CD4-positive, CD25-positive, alpha-beta regulatory T cell (primary cell): ENCODE results near the gene RPL37A. TPM values are rescaled to one million over a fixed set of nuclear protein-coding genes. Genes with fewer than 3 reads are reported as not detected.

Source experiments
- ATAC-seq, 2 donors: fragments of 150-1000 bp; cut with Tn5 transposase; one replicate each; pipeline ENCODE4 v1.10.0; 2021; ENCODE audit warnings: low read depth in 2 of 2, moderate number of reproducible peaks in 2 of 2, moderate library complexity in 1 of 2
- DNase-seq, 3 donors: peaks; one replicate each; pipeline versions ENCODE4 v3.0.0 to v3.0.0-alpha.2; 2012 to 2022; ENCODE audit warnings: mixed read lengths in 1 of 3
- H3K27ac ChIP-seq: one replicate; pipeline ENCODE4 v1.7.0; 2013; ENCODE audit warnings: mild to moderate bottlenecking, low read length; ENCODE audit not compliant: insufficient read depth, poor library complexity, severe bottlenecking
- H3K27me3 ChIP-seq: one replicate; pipeline ENCODE4 v1.7.0; 2013; ENCODE audit warnings: low read length; ENCODE audit not compliant: control insufficient read depth, insufficient read depth
- H3K36me3 ChIP-seq: one replicate; pipeline ENCODE4 v1.7.0; 2013; ENCODE audit warnings: mild to moderate bottlenecking, low read length, moderate library complexity; ENCODE audit not compliant: control insufficient read depth, insufficient read depth
- H3K4me1 ChIP-seq: 2 replicates; pipeline ENCODE4 v1.7.0; 2013; ENCODE audit warnings: mild to moderate bottlenecking, low read length; ENCODE audit not compliant: insufficient read depth, control insufficient read depth, poor library complexity, severe bottlenecking
- H3K4me3 ChIP-seq: one replicate; pipeline ENCODE4 v1.7.0; 2013; ENCODE audit warnings: low read depth, mild to moderate bottlenecking, low read length, moderate library complexity
- H3K9me3 ChIP-seq, 2 experiments: 1 replicate in 1 of 2; 2 replicates in 1 of 2; pipeline ENCODE4 v1.7.0; 2013; ENCODE audit warnings: low read length in 2 of 2, mild to moderate bottlenecking in 1 of 2, moderate library complexity in 1 of 2; ENCODE audit not compliant: control insufficient read depth in 2 of 2
- H3K27ac Mint-ChIP-seq, 3 donors: one replicate each; pipeline ENCODE4 v1.8.0; 2020 to 2022; ENCODE audit warnings: mild to moderate bottlenecking in 3 of 3, mixed read lengths in 3 of 3, moderate library complexity in 2 of 3
- H3K27me3 Mint-ChIP-seq: one replicate; pipeline ENCODE4 v1.8.0; 2022; ENCODE audit warnings: mild to moderate bottlenecking, mixed read lengths
- H3K36me3 Mint-ChIP-seq: one replicate; pipeline ENCODE4 v1.8.0; 2020; ENCODE audit warnings: mixed read lengths
- H3K4me1 Mint-ChIP-seq, 4 donors: one replicate each; pipeline ENCODE4 v1.8.0; 2020 to 2022; ENCODE audit warnings: mixed read lengths in 4 of 4, mild to moderate bottlenecking in 1 of 4
- H3K4me3 Mint-ChIP-seq, 4 donors: one replicate each; pipeline ENCODE4 v1.8.0; 2020 to 2022; ENCODE audit warnings: mild to moderate bottlenecking in 4 of 4, mixed read lengths in 4 of 4, moderate library complexity in 3 of 4
- H3K9me3 Mint-ChIP-seq, 7 donors: one replicate each; pipeline ENCODE4 v1.8.0; 2020 to 2022; ENCODE audit warnings: mixed read lengths in 7 of 7, mild to moderate bottlenecking in 3 of 7, moderate library complexity in 2 of 7
- polyA plus RNA-seq, 4 donors: library from polyadenylated mRNA; unstranded; fragments of 300-500 nt; fragmentation: Illumina TruSeq; gene quantifications; one replicate each; pipeline ENCODE4 v1.2.3, GENCODE V29; 2021
- total RNA-seq: library from RNA; stranded (reverse); gene quantifications from one replicate; pipeline ENCODE4 v1.2.3, GENCODE V29; 2022

The RPL37A gene
- total and polyA plus RNA-seq, 5 donors from 2014 or later = 2,531 to 4,158 (median 3,408) TPM

DNA sequence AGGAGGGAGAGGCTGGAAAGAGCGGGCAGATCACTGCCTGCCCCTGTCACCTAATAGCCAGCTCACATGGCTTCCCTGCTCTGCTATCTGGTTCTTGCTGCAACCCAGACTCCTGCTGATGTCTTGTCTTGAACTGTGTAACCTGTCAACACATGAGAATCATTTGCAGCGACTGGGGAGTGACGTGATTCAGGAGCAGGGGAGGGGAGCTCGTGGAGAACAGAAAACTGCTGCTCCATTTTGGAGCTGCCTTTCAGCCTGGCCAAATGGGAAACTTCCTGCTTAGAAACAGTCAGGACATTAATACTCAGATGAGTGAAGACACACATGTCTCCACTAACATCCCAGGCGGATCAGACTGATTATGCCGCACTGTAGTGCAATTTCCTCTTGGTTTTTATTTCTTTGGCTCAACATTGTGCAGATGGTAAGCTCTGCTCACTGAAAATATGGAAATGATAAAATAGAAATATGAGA lies 38.1 kb downstream of the RPL37A start:
- DNase-seq = no peak
- ATAC-seq = no peak
- Mint-ChIP-seq H3K9me3 (no peaks in the 10 kb centered on the region), H3K4me1 (peaks cover 0 to 3% (median 0%) of the 10 kb centered on the region in 4 donors), H3K4me3 (no peak overlapping the region), H3K36me3 (no peaks in the 10 kb centered on the region), H3K27me3 (peaks cover 11% of the 10 kb centered on the region), H3K27ac (no peak overlapping the region)
- Histone ChIP-seq H3K9me3 (no peaks in the 10 kb centered on the region), H3K4me3 (no peak overlapping the region), H3K27ac (no peak overlapping the region), H3K4me1 (no peaks in the 10 kb centered on the region), H3K36me3 (no peaks in the 10 kb centered on the region), H3K27me3 (peaks cover 2% of the 10 kb centered on the region)

DNA sequence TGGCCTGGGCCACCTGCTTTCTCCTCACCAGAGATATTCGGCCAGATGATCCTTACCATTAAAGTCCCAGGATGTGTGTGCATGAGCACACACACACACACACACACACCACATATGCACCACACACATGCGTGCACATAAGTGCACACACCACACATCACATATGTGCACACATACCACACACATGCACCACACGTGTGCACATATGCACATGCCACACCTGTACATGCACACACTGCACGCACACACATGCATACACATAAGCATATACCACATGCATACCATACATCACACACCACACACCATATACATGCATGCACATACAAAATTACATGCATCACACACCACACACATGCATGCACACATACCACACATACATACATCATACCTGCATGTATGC lies 38.7 kb downstream of the RPL37A start:
- Histone ChIP-seq H3K9me3 (no peaks in the 10 kb centered on the region), H3K27ac (no peak overlapping the region), H3K4me3 (no peak overlapping the region), H3K4me1 (no peaks in the 10 kb centered on the region), H3K36me3 (no peaks in the 10 kb centered on the region), H3K27me3 (peaks cover 2% of the 10 kb centered on the region)
- Mint-ChIP-seq H3K9me3 (no peaks in the 10 kb centered on the region), H3K4me1 (peaks cover 0 to 3% (median 0%) of the 10 kb centered on the region in 4 donors), H3K27me3 (peaks cover 7% of the 10 kb centered on the region), H3K4me3 (no peak overlapping the region), H3K36me3 (no peaks in the 10 kb centered on the region), H3K27ac (no peak overlapping the region)
- ATAC-seq (no peak), DNase-seq (no peak)

DNA sequence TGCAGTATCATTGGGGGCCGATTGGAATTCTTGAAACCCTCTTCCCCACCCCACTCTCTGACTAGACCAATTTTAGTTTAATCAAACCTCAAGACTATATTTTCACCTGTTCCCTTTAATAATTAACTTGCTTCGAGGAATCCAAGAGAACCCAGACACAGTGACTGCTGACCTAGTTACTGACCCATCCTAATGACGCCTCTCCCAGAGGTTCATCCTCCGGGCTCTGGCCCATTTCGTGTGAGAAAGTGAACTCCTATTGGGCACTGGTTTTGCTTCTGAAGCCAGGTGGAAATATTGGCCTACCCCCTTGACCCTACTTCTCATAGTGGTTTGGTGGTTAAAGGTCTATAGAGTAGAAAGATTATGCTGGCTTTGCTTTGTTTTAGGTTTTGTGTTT lies 39.9 kb downstream of the RPL37A start:
- no peak overlapping the region for H3K4me3 Mint-ChIP-seq

DNA sequence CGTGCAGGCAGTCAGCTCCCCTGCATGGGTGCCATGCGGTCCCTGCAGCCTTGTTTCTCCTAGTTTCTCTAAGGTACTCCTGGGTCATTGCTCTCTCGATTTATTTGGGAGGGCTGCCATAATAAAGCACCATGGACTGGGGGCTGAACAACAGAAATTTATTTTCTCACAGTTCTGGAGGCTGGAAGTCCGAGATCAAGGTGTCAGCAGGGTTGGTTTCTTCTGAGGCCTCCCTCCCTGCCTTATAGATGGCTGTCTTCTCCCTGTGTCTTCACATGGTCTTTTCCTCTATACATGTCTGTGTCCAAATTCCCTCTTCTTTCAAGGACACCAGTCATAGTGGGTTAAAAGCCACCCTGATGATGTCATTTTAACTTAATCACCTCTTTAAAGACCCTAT lies 40.5 kb downstream of the RPL37A start:
- H3K4me3 Mint-ChIP-seq = no peak overlapping the region
- Histone ChIP-seq H3K36me3 (no peaks in the 10 kb centered on the region), H3K27me3 (peaks cover 2% of the 10 kb centered on the region), H3K27ac (no peak overlapping the region), H3K4me3 (no peak overlapping the region), H3K4me1 (no peaks in the 10 kb centered on the region), H3K9me3 (no peaks in the 10 kb centered on the region)
- H3K36me3 Mint-ChIP-seq = no peaks in the 10 kb centered on the region
- ATAC-seq (no peak), DNase-seq (no peak)
- H3K27me3 Mint-ChIP-seq = peaks cover 7% of the 10 kb centered on the region
- H3K9me3 Mint-ChIP-seq = no peaks in the 10 kb centered on the region
- H3K27ac Mint-ChIP-seq = no peak overlapping the region
- H3K4me1 Mint-ChIP-seq = peaks cover 0 to 3% (median 0%) of the 10 kb centered on the region in 4 donors

More for the DNA sequence above, 39.9 kb downstream of the RPL37A start:
- Histone ChIP-seq H3K9me3 (no peaks in the 10 kb centered on the region), H3K36me3 (no peaks in the 10 kb centered on the region), H3K4me1 (no peaks in the 10 kb centered on the region), H3K27ac (no peak overlapping the region), H3K27me3 (peaks cover 2% of the 10 kb centered on the region), H3K4me3 (no peak overlapping the region)
- H3K36me3 Mint-ChIP-seq = no peaks in the 10 kb centered on the region
- ATAC-seq (no peak), DNase-seq (no peak)
- H3K9me3 Mint-ChIP-seq = no peaks in the 10 kb centered on the region
- H3K27me3 Mint-ChIP-seq = peaks cover 7% of the 10 kb centered on the region
- no peak overlapping the region for H3K27ac Mint-ChIP-seq
- H3K4me1 Mint-ChIP-seq = peaks cover 0 to 3% (median 0%) of the 10 kb centered on the region in 4 donors

DNA sequence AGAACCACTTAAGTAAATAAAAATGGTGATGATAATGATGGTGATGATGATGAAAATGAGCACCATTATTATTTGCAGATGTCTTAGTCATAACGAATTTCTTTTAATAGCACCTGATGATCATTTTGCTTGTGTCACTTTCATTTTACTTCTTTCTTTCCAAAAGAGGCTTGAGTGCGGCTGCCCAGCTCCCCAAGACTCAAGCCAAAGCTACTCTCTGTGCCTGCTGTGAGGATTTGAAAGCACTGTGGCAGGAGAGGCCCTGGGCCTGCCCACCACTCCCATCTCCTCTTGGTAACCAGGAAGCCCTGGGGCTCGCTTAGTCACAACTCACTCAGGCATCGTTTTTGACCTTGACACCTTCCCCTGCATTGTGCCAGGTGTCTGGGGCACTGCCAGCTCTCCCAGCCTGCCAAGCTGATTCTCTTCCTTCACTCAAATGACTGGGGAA lies 41.2 kb downstream of the RPL37A start:
- Mint-ChIP-seq H3K4me3 (no peak overlapping the region), H3K27ac (no peak overlapping the region), H3K36me3 (no peaks in the 10 kb centered on the region), H3K9me3 (no peaks in the 10 kb centered on the region), H3K4me1 (peaks cover 0 to 3% (median 0%) of the 10 kb centered on the region in 4 donors), H3K27me3 (peaks cover 2% of the 10 kb centered on the region)
- Histone ChIP-seq H3K36me3 (no peaks in the 10 kb centered on the region), H3K4me1 (no peaks in the 10 kb centered on the region), H3K9me3 (no peaks in the 10 kb centered on the region), H3K27me3 (peaks cover 2% of the 10 kb centered on the region), H3K27ac (no peak overlapping the region), H3K4me3 (no peak overlapping the region)
- no peak for ATAC-seq
- no peak for DNase-seq

DNA sequence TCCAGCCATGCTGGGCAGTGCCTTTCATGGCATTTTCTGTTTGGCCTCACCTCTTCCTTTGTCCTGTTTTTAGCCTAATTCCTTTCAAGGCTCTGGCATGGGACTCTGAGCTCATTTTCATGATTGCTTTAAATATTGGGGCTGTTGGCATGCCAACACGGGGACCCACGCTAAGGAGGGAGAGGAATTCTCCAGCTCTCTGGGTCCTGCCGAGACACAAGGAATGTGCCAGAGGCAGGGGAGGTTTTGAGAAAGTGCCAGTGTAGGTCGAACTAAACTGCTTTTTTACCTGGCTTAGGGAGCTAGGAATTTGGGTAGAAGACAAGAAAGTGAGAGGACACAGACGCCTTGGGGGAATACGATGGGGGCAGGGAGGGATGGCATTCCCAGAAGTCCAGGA lies 42.3 kb downstream of the RPL37A start:
- H3K36me3 Mint-ChIP-seq = no peaks in the 10 kb centered on the region
- Histone ChIP-seq H3K36me3 (no peaks in the 10 kb centered on the region), H3K4me3 (no peak overlapping the region), H3K27me3 (peaks cover 5% of the 10 kb centered on the region), H3K9me3 (no peaks in the 10 kb centered on the region), H3K27ac (no peak overlapping the region), H3K4me1 (no peaks in the 10 kb centered on the region)
- H3K27ac Mint-ChIP-seq = no peak overlapping the region
- H3K4me3 Mint-ChIP-seq = no peak overlapping the region
- H3K27me3 Mint-ChIP-seq = no peaks in the 10 kb centered on the region
- DNase-seq (no peak), ATAC-seq (no peak)
- H3K9me3 Mint-ChIP-seq = no peaks in the 10 kb centered on the region
- no peaks in the 10 kb centered on the region for H3K4me1 Mint-ChIP-seq

DNA sequence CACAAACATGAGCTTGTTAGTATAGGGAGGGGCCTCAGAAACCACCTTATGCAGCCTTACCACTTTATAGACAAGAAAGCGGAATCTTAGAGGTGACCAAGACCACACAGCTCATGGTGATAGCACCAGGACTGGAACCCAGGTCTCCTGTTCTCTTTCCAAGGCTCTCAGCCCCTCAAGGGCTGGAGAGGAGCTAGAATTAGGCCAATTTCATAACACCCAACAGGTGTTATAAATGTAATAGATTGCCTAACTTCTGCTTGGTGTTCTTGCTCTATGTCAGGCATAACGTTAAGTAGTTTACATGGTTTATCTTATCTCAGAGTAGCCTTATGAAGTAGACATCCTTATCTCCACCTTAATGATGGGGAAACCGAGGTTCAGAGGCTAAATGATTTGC lies 42.9 kb downstream of the RPL37A start:
- H3K36me3 Mint-ChIP-seq = no peaks in the 10 kb centered on the region
- no peaks in the 10 kb centered on the region for H3K36me3 ChIP-seq
- H3K27ac Mint-ChIP-seq = no peak overlapping the region
- no peak overlapping the region for H3K4me3 ChIP-seq
- no peaks in the 10 kb centered on the region for H3K27me3 Mint-ChIP-seq
- no peak overlapping the region for H3K4me3 Mint-ChIP-seq
- DNase-seq (no peak), ATAC-seq (no peak)
- no peaks in the 10 kb centered on the region for H3K9me3 Mint-ChIP-seq
- no peak overlapping the region for H3K27ac ChIP-seq
- no peaks in the 10 kb centered on the region for H3K9me3 ChIP-seq
- no peaks in the 10 kb centered on the region for H3K4me1 Mint-ChIP-seq
- H3K4me1 ChIP-seq = no peaks in the 10 kb centered on the region
- peaks cover 7% of the 10 kb centered on the region for H3K27me3 ChIP-seq

DNA sequence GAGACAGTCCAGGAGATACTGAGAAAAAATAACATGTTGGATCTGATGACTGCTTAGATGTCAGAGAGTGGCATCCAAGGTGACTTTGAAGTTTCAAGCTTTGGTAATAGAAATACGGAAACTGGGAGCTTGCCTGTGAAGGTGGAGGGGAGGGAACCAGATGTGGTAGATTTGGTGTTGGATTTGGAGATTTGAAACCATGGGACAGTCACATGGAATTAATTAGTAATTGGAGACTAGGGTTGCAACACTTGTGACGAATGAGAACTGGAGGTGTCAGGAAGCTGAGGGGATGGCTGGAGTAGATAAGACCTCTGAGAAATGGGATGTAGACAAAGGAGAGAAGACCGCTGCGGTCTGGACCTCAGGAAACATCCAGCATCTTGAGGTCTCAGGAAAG lies 46.7 kb downstream of the RPL37A start:
- peak overlapping the region in 1 of 3 donors; percentile 14 for H3K27ac Mint-ChIP-seq
- H3K9me3 ChIP-seq = no peaks in the 10 kb centered on the region
- no peaks in the 10 kb centered on the region for H3K36me3 ChIP-seq
- no peaks in the 10 kb centered on the region for H3K4me1 ChIP-seq
- H3K9me3 Mint-ChIP-seq = peaks cover 0 to 2% (median 0%) of the 10 kb centered on the region in 7 donors
- peaks cover 4% of the 10 kb centered on the region for H3K27me3 ChIP-seq
- DNase-seq (no peak), ATAC-seq (no peak)
- H3K36me3 Mint-ChIP-seq = no peaks in the 10 kb centered on the region
- H3K27me3 Mint-ChIP-seq = peaks cover 6% of the 10 kb centered on the region
- H3K27ac ChIP-seq = no peak overlapping the region
- H3K4me3 Mint-ChIP-seq = no peak overlapping the region
- H3K4me1 Mint-ChIP-seq = no peaks in the 10 kb centered on the region
- no peak overlapping the region for H3K4me3 ChIP-seq
